Activated naive CD4-positive, alpha-beta T cell treated with anti-CD3 and anti-CD28 coated beads for 36 hours (primary cell): ENCODE measurements around the gene BEST3. TPM values are rescaled to one million over a fixed set of nuclear protein-coding genes. Genes with fewer than 3 reads are reported as not detected.

Experiments used
- CTCF ChIA-PET: fragments of 350-600 bp; sonication (Branson Sonifier 250); formaldehyde crosslinking; loops from one replicate; lab custom pipeline; 2021; ENCODE audit warnings: antibody characterized with exemption; lab: Charles Lee
- DNase-seq: peaks from one replicate; pipeline ENCODE4 v3.0.0-alpha.2; 2020
- H3K27ac Mint-ChIP-seq: one replicate; pipeline ENCODE4 v1.8.0; 2021; ENCODE audit warnings: mild to moderate bottlenecking, mixed read lengths
- H3K27me3 Mint-ChIP-seq: one replicate; pipeline ENCODE4 v1.8.0; 2021; ENCODE audit warnings: low read depth, mixed read lengths
- H3K36me3 Mint-ChIP-seq: one replicate; pipeline ENCODE4 v1.8.0; 2021; ENCODE audit warnings: low read depth, mixed read lengths
- H3K4me1 Mint-ChIP-seq: one replicate; pipeline ENCODE4 v1.8.0; 2021; ENCODE audit warnings: low read depth, mixed read lengths
- H3K4me3 Mint-ChIP-seq: one replicate; pipeline ENCODE4 v1.8.0; 2021; ENCODE audit warnings: mild to moderate bottlenecking, moderate library complexity, mixed read lengths
- H3K9me3 Mint-ChIP-seq: one replicate; pipeline ENCODE4 v1.8.0; 2021; ENCODE audit warnings: mixed read lengths
- intact Hi-C: fragments of 100-400 bp; cut with micrococcal nuclease; formaldehyde crosslinking; loops from one replicate; pipeline ENCODE4 v1.15.1; 2023
- total RNA-seq, 2 experiments: library from RNA; stranded (reverse); gene quantifications; one replicate each; pipeline ENCODE4 v1.2.3, GENCODE V29; 2021

Gene BEST3
- total RNA-seq, 2 experiments from 2014 or later = not detected

- Mint-ChIP-seq H3K4me1 (no peaks in the 10 kb centered on the region), H3K9me3 (no peaks in the 10 kb centered on the region), H3K27ac (no peak overlapping the region), H3K27me3 (peaks cover 6% of the 10 kb centered on the region), H3K4me3 (no peak overlapping the region), H3K36me3 (no peaks in the 10 kb centered on the region)
- DNase-seq = no peak
- CTCF ChIA-PET = interaction anchor here (1.5 kb wide), 1 partner anchor 47 kb away, joined by 5 read pairs; no protein-coding TSS in a partner anchor
- intact Hi-C loops = no loop called here
Observed at GRCh38 chr12:69712826-69713225, 13.7 kb upstream of the BEST3 start.

- intact Hi-C loops = no loop called here
- Mint-ChIP-seq H3K9me3 (no peaks in the 10 kb centered on the region), H3K36me3 (no peaks in the 10 kb centered on the region), H3K4me1 (no peaks in the 10 kb centered on the region), H3K27me3 (peaks cover 13% of the 10 kb centered on the region), H3K4me3 (no peak overlapping the region), H3K27ac (no peak overlapping the region)
- CTCF ChIA-PET = no interaction called here
- DNase-seq = no peak
Observed at GRCh38 chr12:69708649-69709048, 9.5 kb upstream of the BEST3 start.

- H3K36me3 Mint-ChIP-seq = no peaks in the 10 kb centered on the region
- H3K9me3 Mint-ChIP-seq = no peaks in the 10 kb centered on the region
- DNase-seq = no peak
- CTCF ChIA-PET = no interaction called here
- intact Hi-C loops = no loop called here
- no peak overlapping the region for H3K27ac Mint-ChIP-seq
- no peaks in the 10 kb centered on the region for H3K4me1 Mint-ChIP-seq
- peaks cover 12% of the 10 kb centered on the region for H3K27me3 Mint-ChIP-seq
- H3K4me3 Mint-ChIP-seq = no peak overlapping the region
Observed at GRCh38 chr12:69704357-69704756, 5.3 kb upstream of the BEST3 start.

DNA sequence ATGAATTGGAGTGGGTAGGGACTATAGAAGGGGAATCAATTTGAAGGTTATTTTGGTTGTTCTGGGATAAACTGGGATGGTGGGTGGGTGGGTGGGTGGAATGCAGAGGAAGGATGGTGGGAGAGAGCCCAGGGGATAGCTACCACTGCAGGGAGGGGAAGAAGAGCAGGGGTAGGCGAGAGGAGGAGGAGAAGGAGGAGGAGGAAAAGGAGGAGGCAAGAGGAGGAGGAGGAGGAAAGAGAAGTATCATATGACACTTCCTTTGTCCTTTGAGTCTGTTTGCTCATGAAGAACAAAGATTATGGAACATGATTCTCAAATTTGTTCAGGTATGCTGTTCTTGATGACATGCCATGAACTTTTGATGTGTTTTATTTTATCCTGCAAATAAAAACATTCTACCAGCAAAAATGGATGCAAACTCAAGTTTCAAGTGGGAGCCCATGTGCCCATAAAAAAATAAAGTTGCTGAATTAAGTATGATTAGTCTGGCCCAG, 4.1 kb upstream of the BEST3 start:
- CTCF ChIA-PET = no interaction called here
- H3K4me3 Mint-ChIP-seq = no peak overlapping the region
- DNase-seq = no peak
- no peaks in the 10 kb centered on the region for H3K9me3 Mint-ChIP-seq
- intact Hi-C loops = no loop called here
- H3K4me1 Mint-ChIP-seq = no peaks in the 10 kb centered on the region
- H3K27me3 Mint-ChIP-seq = peaks cover 9% of the 10 kb centered on the region
- H3K27ac Mint-ChIP-seq = no peak overlapping the region
- no peaks in the 10 kb centered on the region for H3K36me3 Mint-ChIP-seq

DNA sequence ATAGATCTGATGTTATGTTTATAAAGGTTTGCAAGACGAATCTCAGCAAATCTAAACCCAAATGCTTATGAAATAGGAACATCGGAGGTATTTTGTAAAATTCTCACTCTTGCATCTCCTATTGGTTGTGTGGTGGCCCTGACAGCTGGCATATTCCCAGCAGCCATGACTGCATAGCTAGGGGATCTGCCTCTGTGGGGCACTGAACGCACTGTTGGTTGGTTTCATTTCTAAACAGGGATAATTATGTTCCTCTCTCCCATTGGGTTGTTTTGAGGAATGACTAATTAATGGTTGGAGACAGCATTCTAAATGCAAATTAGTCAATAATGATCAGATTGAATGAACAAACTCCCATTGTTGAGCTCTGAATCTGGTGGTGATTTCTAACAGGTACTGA, 2.7 kb upstream of the BEST3 start:
- peaks cover 6% of the 10 kb centered on the region for H3K27me3 Mint-ChIP-seq
- H3K4me3 Mint-ChIP-seq = no peak overlapping the region
- no peaks in the 10 kb centered on the region for H3K4me1 Mint-ChIP-seq
- no peak for DNase-seq
- H3K9me3 Mint-ChIP-seq = no peaks in the 10 kb centered on the region
- intact Hi-C loops = no loop called here
- no peak overlapping the region for H3K27ac Mint-ChIP-seq
- CTCF ChIA-PET = no interaction called here
- no peaks in the 10 kb centered on the region for H3K36me3 Mint-ChIP-seq

DNA sequence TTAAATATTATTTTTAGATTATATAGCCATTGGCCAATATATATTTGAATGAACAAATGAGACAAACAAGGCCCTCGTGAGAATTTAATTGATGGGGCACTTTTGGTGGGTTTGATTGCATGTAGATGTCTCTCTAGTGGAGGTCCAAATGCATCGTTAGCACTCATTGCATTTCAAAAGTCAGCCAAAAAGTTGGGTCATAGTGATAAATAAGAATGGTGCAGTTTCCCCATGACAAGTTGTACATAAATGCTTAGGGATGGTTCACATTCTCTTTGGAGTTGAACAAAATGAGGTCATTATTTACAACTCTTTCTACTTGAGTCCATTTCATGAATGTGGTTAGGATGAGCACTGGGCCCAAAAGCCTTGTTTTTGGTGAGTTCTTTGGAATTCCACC, 1.0 kb downstream of the BEST3 start:
- H3K4me1 Mint-ChIP-seq = no peaks in the 10 kb centered on the region
- no peak overlapping the region for H3K4me3 Mint-ChIP-seq
- peaks cover 2% of the 10 kb centered on the region for H3K27me3 Mint-ChIP-seq
- intact Hi-C loops = no loop called here
- H3K36me3 Mint-ChIP-seq = no peaks in the 10 kb centered on the region
- no peak for DNase-seq
- no peak overlapping the region for H3K27ac Mint-ChIP-seq
- CTCF ChIA-PET = interaction anchor here (0.7 kb wide), 1 partner anchor 685 kb away, joined by 3 read pairs; no protein-coding TSS in a partner anchor
- no peaks in the 10 kb centered on the region for H3K9me3 Mint-ChIP-seq

- no peaks in the 10 kb centered on the region for H3K36me3 Mint-ChIP-seq
- no peak overlapping the region for H3K27ac Mint-ChIP-seq
- H3K4me1 Mint-ChIP-seq = peaks cover 7% of the 10 kb centered on the region
- H3K27me3 Mint-ChIP-seq = no peaks in the 10 kb centered on the region
- H3K9me3 Mint-ChIP-seq = no peaks in the 10 kb centered on the region
- no peak for DNase-seq
- no peak overlapping the region for H3K4me3 Mint-ChIP-seq
- CTCF ChIA-PET = no interaction called here
- intact Hi-C loops = no loop called here
Observed at GRCh38 chr12:69694123-69694522, 5.0 kb downstream of the BEST3 start.

- Mint-ChIP-seq H3K36me3 (no peaks in the 10 kb centered on the region), H3K9me3 (no peaks in the 10 kb centered on the region), H3K27ac (no peak overlapping the region), H3K4me3 (no peak overlapping the region), H3K27me3 (peaks cover 4% of the 10 kb centered on the region), H3K4me1 (peaks cover 10% of the 10 kb centered on the region)
- CTCF ChIA-PET = no interaction called here
- intact Hi-C loops = no loop called here
- DNase-seq = no peak
Observed at GRCh38 chr12:69689638-69690037, 9.5 kb downstream of the BEST3 start.

GRCh38 chr12:69688471-69689427, 10.4 kb downstream of the BEST3 start:
- Mint-ChIP-seq H3K27me3 (peaks cover 10% of the 10 kb centered on the region), H3K4me1 (peaks cover 10% of the 10 kb centered on the region), H3K9me3 (no peaks in the 10 kb centered on the region), H3K27ac (no peak overlapping the region), H3K36me3 (no peaks in the 10 kb centered on the region), H3K4me3 (no peak overlapping the region)
- CTCF ChIA-PET = no interaction called here
- intact Hi-C loops = no loop called here
- peak; percentile 61 for DNase-seq

GRCh38 chr12:69688021-69688420, 11.1 kb downstream of the BEST3 start:
- H3K9me3 Mint-ChIP-seq = no peaks in the 10 kb centered on the region

GRCh38 chr12:69687390-69687789, 11.7 kb downstream of the BEST3 start:
- H3K4me3 Mint-ChIP-seq = no peak overlapping the region

More at GRCh38 chr12:69688021-69688420, 11.1 kb downstream of the BEST3 start:
- H3K27ac Mint-ChIP-seq = no peak overlapping the region
- intact Hi-C loops = no loop called here
- peaks cover 10% of the 10 kb centered on the region for H3K4me1 Mint-ChIP-seq
- peaks cover 10% of the 10 kb centered on the region for H3K27me3 Mint-ChIP-seq
- no peaks in the 10 kb centered on the region for H3K36me3 Mint-ChIP-seq
- CTCF ChIA-PET = no interaction called here
- DNase-seq = no peak
- H3K4me3 Mint-ChIP-seq = no peak overlapping the region

DNA sequence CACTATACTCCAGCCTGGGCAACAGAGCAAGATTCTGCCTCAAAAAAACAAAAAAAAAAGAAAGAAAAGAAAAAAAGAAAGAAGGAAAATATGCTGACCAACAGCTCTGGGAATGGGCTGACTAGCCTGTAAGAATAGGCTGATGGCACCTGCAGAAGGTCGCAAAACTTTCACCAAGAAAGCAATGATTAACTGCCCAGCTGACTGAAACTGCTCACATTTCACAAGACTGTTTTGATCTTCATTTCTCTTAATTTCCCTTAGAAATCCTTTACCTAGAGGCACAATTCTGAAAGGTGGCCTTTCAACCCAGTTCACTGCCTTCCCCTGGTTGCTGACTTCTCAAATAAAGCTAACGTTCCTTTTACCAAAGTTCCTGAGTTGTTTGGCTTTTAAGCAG, 12.4 kb downstream of the BEST3 start:
- intact Hi-C loops = no loop called here
- H3K36me3 Mint-ChIP-seq = no peaks in the 10 kb centered on the region
- no peak for DNase-seq
- CTCF ChIA-PET = interaction anchor here (0.7 kb wide), 1 partner anchor 33 kb away, joined by 3 read pairs; no protein-coding TSS in a partner anchor
- no peak overlapping the region for H3K27ac Mint-ChIP-seq
- H3K4me3 Mint-ChIP-seq = no peak overlapping the region
- peaks cover 10% of the 10 kb centered on the region for H3K4me1 Mint-ChIP-seq
- H3K9me3 Mint-ChIP-seq = no peaks in the 10 kb centered on the region
- H3K27me3 Mint-ChIP-seq = peaks cover 10% of the 10 kb centered on the region

More at GRCh38 chr12:69687390-69687789, 11.7 kb downstream of the BEST3 start:
- peaks cover 10% of the 10 kb centered on the region for H3K4me1 Mint-ChIP-seq
- H3K27ac Mint-ChIP-seq = no peak overlapping the region
- DNase-seq = no peak
- H3K36me3 Mint-ChIP-seq = no peaks in the 10 kb centered on the region
- CTCF ChIA-PET = no interaction called here
- H3K27me3 Mint-ChIP-seq = peaks cover 10% of the 10 kb centered on the region
- H3K9me3 Mint-ChIP-seq = no peaks in the 10 kb centered on the region
- intact Hi-C loops = no loop called here

DNA sequence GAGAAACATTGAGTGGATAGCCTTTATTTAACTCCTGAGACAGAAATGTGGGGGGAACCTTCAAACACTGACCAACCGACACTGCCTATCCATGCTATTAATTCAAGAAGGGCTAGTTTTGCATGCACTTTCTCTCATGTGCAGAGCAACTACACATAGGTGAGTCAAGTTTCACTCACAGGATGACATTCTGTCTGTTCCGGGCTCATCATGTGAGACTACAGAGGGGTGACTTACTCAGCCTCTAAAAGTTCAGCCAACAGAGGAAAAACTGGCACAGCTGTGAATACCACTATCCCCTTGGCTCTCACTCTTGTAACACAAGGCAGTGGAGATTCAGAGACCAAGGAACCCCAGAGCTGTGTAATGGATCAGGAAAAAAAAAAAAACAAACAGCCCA, 13.3 kb downstream of the BEST3 start:
- peaks cover 10% of the 10 kb centered on the region for H3K4me1 Mint-ChIP-seq
- H3K9me3 Mint-ChIP-seq = no peaks in the 10 kb centered on the region
- H3K27me3 Mint-ChIP-seq = peaks cover 10% of the 10 kb centered on the region
- peak; percentile 7 for DNase-seq
- intact Hi-C loops = no loop called here
- H3K36me3 Mint-ChIP-seq = no peaks in the 10 kb centered on the region
- CTCF ChIA-PET = no interaction called here
- no peak overlapping the region for H3K27ac Mint-ChIP-seq
- H3K4me3 Mint-ChIP-seq = no peak overlapping the region
